GM21423 (cell line): ENCODE results near the gene ARCN1.

ENCODE experiments used
- ATAC-seq: cut with Tn5 transposase; IDR thresholded peaks from one replicate; pipeline ENCODE4 v1.9.1; 2021; ENCODE audit warnings: mild to moderate bottlenecking, moderate library complexity; ENCODE audit not compliant: unreplicated experiment

Gene ARCN1

GRCh38 chr11:118572061-118572980 is at the start of gene ARCN1:
Gene ARCN1, plus strand, starts transcription at chr11:118572409. Its CDS starts 139 bp downstream, at chr11:118572548.
- ATAC-seq, result peak; percentile 77

DNA sequence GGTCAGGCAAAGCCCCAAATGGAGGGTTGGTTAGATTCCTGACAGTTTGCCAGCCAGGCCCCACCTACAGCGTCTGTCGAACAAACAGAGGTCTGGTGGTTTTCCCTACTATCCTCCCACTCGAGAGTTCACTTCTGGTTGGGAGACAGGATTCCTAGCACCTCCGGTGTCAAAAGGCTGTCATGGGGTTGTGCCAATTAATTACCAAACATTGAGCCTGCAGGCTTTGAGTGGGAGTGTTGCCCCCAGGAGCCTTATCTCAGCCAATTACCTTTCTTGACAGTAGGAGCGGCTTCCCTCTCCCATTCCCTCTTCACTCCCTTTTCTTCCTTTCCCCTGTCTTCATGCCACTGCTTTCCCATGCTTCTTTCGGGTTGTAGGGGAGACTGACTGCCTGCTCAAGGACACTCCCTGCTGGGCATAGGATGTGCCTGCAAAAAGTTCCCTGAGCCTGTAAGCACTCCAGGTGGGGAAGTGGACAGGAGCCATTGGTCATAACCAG is 49.6 kb upstream of the ARCN1 start:
- ATAC-seq, result no peak

DNA sequence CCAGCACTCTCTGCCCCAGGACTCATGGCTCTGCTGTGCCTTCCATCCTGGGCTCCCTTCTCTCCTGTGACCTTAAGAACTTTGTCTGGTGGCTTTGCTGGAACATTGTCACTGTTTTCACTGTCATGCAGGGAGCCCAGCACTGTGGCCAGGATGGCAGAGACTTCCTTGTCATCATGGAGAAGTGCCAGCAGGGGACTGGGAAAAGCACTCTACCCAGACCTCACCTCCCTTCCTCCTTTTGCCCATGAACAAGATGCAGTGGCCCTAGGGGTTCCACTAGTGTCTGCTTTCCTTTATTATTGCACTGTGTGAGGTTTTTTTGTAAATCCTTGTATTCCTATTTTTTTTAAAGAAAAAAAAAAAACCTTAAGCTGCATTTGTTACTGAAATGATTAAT is 47.9 kb upstream of the ARCN1 start:
- ATAC-seq, result no peak

- ATAC-seq, result no peak
Observed at GRCh38 chr11:118524757-118525470, 47.3 kb upstream of the ARCN1 start.

DNA sequence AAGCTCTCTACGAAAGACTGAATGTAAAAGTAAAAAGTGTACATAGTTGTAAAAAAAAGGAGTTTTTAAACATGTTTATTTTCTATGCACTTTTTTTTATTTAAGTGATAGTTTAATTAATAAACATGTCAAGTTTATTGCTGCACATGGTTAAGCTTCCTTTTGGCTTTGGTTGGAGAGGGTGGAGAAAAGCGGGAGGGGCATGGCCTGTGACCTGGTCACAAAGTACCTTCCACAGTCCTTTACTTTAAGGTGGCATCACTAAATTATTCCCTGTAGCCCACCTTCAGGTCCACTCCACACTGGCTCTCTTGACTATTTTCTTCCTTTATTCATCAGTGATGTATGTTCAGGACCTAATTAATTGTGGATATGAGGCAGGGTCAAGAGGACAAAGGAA is 45.5 kb upstream of the ARCN1 start:
- no peak for ATAC-seq

DNA sequence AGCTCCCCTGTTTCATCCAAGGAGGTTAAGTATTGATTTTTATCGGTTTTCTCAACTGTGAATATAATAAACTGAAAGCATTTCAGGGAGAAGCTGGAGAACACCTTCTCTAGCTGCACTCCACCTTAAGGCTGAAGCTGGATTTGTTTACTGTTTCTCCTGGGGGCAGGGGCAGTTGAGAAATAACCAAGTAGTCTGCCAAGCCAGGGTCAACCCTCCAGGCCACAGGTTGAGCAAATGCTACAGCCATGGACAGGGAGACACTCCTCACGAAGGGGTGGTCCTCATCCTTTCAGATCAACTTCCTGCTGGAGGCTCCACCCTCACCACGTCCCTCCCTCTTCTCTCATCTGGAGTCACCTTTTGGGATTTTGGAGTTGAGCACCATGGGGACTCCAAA is 45.1 kb upstream of the ARCN1 start, which contains the start of gene TTC36:
TTC36 (plus strand) TSS at position 366 of the 400 bp plus-strand sequence; CDS start at position 387, 21 bp downstream.
- ATAC-seq, result no peak

- ATAC-seq, result no peak
Observed at GRCh38 chr11:118528511-118528910, 43.7 kb upstream of the ARCN1 start.

DNA sequence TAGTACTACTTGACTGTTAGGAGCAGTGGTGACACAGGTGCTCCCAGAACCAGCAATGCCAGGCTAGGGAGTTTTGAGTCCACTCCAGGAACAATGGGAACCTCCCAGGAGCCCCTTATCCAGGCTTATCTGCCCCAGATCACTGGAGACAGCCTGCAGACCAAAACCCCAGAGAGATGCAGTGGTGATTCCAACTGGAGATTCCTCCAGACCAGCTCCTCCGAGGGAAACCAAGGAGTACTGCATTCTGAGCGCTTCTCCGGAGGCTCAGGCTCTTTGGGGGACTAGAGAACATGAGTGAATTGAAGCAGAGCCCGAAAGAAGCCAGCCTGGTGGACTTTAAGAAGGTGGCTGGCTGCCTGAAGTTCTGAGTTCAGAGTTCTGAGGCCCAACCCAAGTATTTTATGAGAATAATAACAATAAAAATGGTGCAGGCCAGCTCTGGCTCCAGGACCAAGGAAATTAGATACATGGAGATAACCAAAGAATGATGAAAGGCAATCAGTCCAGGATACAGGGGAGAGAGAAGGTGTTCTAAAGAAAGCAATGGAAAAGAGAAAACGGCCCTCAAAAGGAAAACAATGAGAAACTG is 42.5 kb upstream of the ARCN1 start:
- ATAC-seq, result no peak

GRCh38 chr11:118530180-118530682 is 42.0 kb upstream of the ARCN1 start:
- no peak for ATAC-seq

DNA sequence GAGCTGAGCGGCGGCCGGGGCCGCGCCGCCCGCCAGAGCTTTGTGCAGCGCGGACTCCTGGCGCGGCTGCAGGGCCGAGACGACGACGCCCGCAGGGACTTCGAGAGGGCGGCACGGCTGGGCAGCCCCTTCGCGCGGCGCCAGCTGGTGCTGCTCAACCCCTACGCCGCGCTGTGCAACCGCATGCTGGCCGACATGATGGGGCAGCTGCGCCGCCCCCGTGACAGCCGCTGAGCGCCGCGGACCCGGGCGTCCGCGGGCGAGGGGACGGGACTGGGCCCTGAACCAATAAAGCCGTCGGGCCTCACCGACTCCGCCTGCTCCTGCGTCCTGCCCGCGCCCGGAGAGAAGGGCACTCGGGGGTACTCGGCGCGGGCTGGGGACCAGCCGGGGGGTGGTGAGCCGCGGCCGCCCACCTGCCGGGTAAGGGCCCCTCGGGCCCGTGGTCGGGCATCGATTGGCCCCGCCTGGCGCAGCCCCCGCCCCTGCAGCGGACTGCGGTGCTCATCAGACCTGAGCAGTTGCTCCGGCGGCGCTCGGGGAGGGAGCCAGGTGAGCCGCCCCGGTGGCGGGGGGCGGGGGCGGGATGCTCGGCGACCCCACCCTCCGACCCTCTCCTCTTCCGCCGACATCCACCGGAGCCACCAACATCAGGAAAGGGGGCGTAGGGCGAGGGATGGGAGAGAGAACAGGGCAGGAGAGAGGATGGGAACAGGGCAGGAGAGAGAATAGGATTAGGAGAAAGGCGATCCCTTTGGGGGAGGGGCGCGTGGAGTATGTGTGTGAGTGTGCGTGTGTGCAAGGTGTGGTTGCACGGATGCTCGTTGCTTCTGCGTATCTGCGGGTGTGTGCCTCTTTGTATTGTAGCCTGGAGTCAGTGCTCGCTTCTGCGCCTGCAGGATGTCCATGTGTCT is 41.3 kb upstream of the ARCN1 start, which contains the start of gene TMEM25:
TMEM25 (plus strand) TSS at position 510 of the 914 bp plus-strand sequence. CDS start 610 bp downstream, outside the sequence.
- ATAC-seq, result peak; percentile 75

GRCh38 chr11:118531597-118532084 is 40.6 kb upstream of the ARCN1 start:
- ATAC-seq, result no peak

- no peak for ATAC-seq
Observed at GRCh38 chr11:118532091-118532490, 40.1 kb upstream of the ARCN1 start.

GRCh38 chr11:118532852-118533768 is 39.1 kb upstream of the ARCN1 start:
- ATAC-seq, result no peak

- no peak for ATAC-seq
Observed at GRCh38 chr11:118533769-118534729, 38.2 kb upstream of the ARCN1 start.

DNA sequence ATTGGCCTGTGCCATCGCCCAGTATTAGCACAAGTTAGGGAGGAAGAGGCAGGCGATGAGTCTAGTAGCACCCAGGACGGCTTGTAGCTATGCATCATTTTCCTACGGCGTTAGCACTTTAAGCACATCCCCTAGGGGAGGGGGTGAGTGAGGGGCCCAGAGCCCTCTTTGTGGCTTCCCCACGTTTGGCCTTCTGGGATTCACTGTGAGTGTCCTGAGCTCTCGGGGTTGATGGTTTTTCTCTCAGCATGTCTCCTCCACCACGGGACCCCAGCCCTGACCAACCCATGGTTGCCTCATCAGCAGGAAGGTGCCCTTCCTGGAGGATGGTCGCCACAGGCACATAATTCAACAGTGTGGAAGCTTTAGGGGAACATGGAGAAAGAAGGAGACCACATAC is 36.9 kb upstream of the ARCN1 start:
- no peak for ATAC-seq

GRCh38 chr11:118536726-118537125 is 35.5 kb upstream of the ARCN1 start:
- no peak for ATAC-seq

- no peak for ATAC-seq
Observed at GRCh38 chr11:118537409-118537980, 34.7 kb upstream of the ARCN1 start.
